Smooth muscle cell (in vitro differentiated cells): Measurements from ENCODE around the gene BRINP1. TPM values are rescaled to one million over a fixed set of nuclear protein-coding genes. Genes with fewer than 3 reads are reported as not detected.
A peak's percentile ranks its signal among the peaks of the same experiment; 100 is the strongest.

Experiments used
- DNase-seq: peaks from one replicate; lab custom pipeline; 2025; ENCODE audit not compliant: unreplicated experiment; lab: John Stamatoyannopoulos, UW
- H2AFZ ChIP-seq: fragments of 200-600 bp; sonication (generic); 2 replicates; pipeline ENCODE4 v1.6.0; 2016; ENCODE audit warnings: antibody characterized with exemption, low read depth, mild to moderate bottlenecking
- H3F3A ChIP-seq: fragments of 200-600 bp; sonication (generic); 2 replicates; pipeline ENCODE4 v1.6.0; 2017; ENCODE audit warnings: antibody characterized with exemption, low read depth
- H3K27ac ChIP-seq: fragments of 200-600 bp; sonication (generic); 2 replicates; pipeline ENCODE4 v1.5.1; 2016; ENCODE audit warnings: low read depth, mild to moderate bottlenecking
- H3K27me3 ChIP-seq: fragments of 200-600 bp; sonication (generic); 2 replicates; pipeline ENCODE4 v1.6.1; 2016; ENCODE audit warnings: low read depth, mild to moderate bottlenecking
- H3K36me3 ChIP-seq: fragments of 200-600 bp; sonication (generic); 2 replicates; pipeline ENCODE4 v1.5.1; 2016; ENCODE audit warnings: low read depth
- H3K4me1 ChIP-seq: fragments of 200-600 bp; sonication (generic); 2 replicates; pipeline ENCODE4 v1.5.1; 2016; ENCODE audit warnings: low read depth
- H3K4me2 ChIP-seq: fragments of 200-600 bp; sonication (generic); 2 replicates; pipeline ENCODE4 v1.6.0; 2016; ENCODE audit warnings: mild to moderate bottlenecking
- H3K4me3 ChIP-seq: fragments of 200-600 bp; sonication (generic); 2 replicates; pipeline ENCODE4 v1.5.1; 2016; ENCODE audit warnings: mild to moderate bottlenecking
- H3K79me2 ChIP-seq: fragments of 200-600 bp; sonication (generic); 2 replicates; pipeline ENCODE4 v1.6.0; 2016; ENCODE audit warnings: low read depth, mild to moderate bottlenecking
- H3K9ac ChIP-seq: fragments of 200-600 bp; sonication (generic); 2 replicates; pipeline ENCODE4 v1.6.0; 2016; ENCODE audit warnings: low read depth
- H3K9me3 ChIP-seq: fragments of 200-600 bp; sonication (generic); replicated peaks from 2 replicates; pipeline ENCODE4 v1.5.1; 2016; ENCODE audit warnings: low read depth
- H4K20me1 ChIP-seq: fragments of 200-600 bp; sonication (generic); 2 replicates; pipeline ENCODE4 v1.6.0; 2016; ENCODE audit warnings: low read depth
- CTCF ChIP-seq: fragments of 200-600 bp; sonication (generic); IDR thresholded peaks from 2 replicates; pipeline ENCODE4 v1.5.1; 2017; ENCODE audit warnings: borderline replicate concordance, mild to moderate bottlenecking, antibody characterized with exemption; ENCODE audit not compliant: insufficient read depth, poor library complexity, severe bottlenecking
- WGBS: methylation state at CpG from one replicate; pipeline ENCODE4 v1.1.7; 2016; ENCODE audit warnings: low lambda C conversion rate; 5-methylcytosine and 5-hydroxymethylcytosine counted together
- polyA plus RNA-seq: library from polyadenylated mRNA; unstranded; fragments of >200 nt; fragmentation: Nextera tagmentation; extraction: Ambion mirVana; gene quantifications from 2 replicates; pipeline ENCODE4 v1.2.1, GENCODE V29; 2016
- total RNA-seq: library from RNA; depleted of rRNA; stranded (reverse); fragments of >200 nt; gene quantifications from 2 replicates; pipeline ENCODE4 v1.2.3, GENCODE V29; 2014

BRINP1 gene
- total and polyA plus RNA-seq, 2 experiments from 2014 or later, result 0.19 to 0.45 TPM

- H2AFZ ChIP-seq, result no peak overlapping the region
- H3K9ac ChIP-seq, result no peak overlapping the region
- no peaks in the 10 kb centered on the region for H4K20me1 ChIP-seq
- WGBS, result 53% methylated on average over 3 of the region's 3 CpGs
- H3K27me3 ChIP-seq, result no peaks in the 10 kb centered on the region
- H3K79me2 ChIP-seq, result no peaks in the 10 kb centered on the region
- TF ChIP-seq CTCF, result no peak
- no peak overlapping the region for H3K4me3 ChIP-seq
- H3K27ac ChIP-seq, result no peak overlapping the region
- no peaks in the 10 kb centered on the region for H3F3A ChIP-seq
- H3K36me3 ChIP-seq, result no peaks in the 10 kb centered on the region
- H3K4me2 ChIP-seq, result no peak overlapping the region
- H3K4me1 ChIP-seq, result no peaks in the 10 kb centered on the region
- DNase-seq, result no peak
- no peaks in the 10 kb centered on the region for H3K9me3 ChIP-seq
Observed at GRCh38 chr9:119298076-119298853, 71.0 kb downstream of the BRINP1 start.

GRCh38 chr9:119291554-119291953 is 77.7 kb downstream of the BRINP1 start:
- no peaks in the 10 kb centered on the region for H4K20me1 ChIP-seq
- H3K9me3 ChIP-seq, result no peaks in the 10 kb centered on the region
- no peak for DNase-seq
- H3K4me3 ChIP-seq, result no peak overlapping the region
- H3F3A ChIP-seq, result no peaks in the 10 kb centered on the region
- WGBS, result 42% methylated on average over 1 of the region's 1 CpG
- peaks cover 9% of the 10 kb centered on the region for H3K27me3 ChIP-seq
- H3K9ac ChIP-seq, result no peak overlapping the region
- H3K4me2 ChIP-seq, result no peak overlapping the region
- no peak overlapping the region for H2AFZ ChIP-seq
- H3K79me2 ChIP-seq, result no peaks in the 10 kb centered on the region
- no peak overlapping the region for H3K27ac ChIP-seq
- H3K36me3 ChIP-seq, result no peaks in the 10 kb centered on the region
- no peak for TF ChIP-seq CTCF
- no peaks in the 10 kb centered on the region for H3K4me1 ChIP-seq

GRCh38 chr9:119289740-119290433 is 79.3 kb downstream of the BRINP1 start:
- H3K27ac ChIP-seq, result no peak overlapping the region
- H2AFZ ChIP-seq, result no peak overlapping the region
- H3K27me3 ChIP-seq, result peaks cover 9% of the 10 kb centered on the region
- no peak overlapping the region for H3K9ac ChIP-seq
- H3K79me2 ChIP-seq, result no peaks in the 10 kb centered on the region
- no peaks in the 10 kb centered on the region for H3K36me3 ChIP-seq
- H3K9me3 ChIP-seq, result no peaks in the 10 kb centered on the region
- no peaks in the 10 kb centered on the region for H4K20me1 ChIP-seq
- no peak overlapping the region for H3K4me2 ChIP-seq
- no peaks in the 10 kb centered on the region for H3F3A ChIP-seq
- peak; percentile 93 for TF ChIP-seq CTCF
- DNase-seq, result no peak
- H3K4me1 ChIP-seq, result no peaks in the 10 kb centered on the region
- WGBS, result 31% methylated on average over 3 of the region's 3 CpGs
- H3K4me3 ChIP-seq, result no peak overlapping the region
